Right hindlimb (tissue), 1 donor: ENCODE results near the gene STK25.
"Not testable (repeated sequence)": the region's sequence is repeated elsewhere in the genome, so short reads cannot be mapped to it uniquely, and the experiment has no call there.

Experiments used
- DNase-seq: peaks from one replicate; pipeline ENCODE4 v3.0.0-alpha.2; 2018

The STK25 gene

DNA sequence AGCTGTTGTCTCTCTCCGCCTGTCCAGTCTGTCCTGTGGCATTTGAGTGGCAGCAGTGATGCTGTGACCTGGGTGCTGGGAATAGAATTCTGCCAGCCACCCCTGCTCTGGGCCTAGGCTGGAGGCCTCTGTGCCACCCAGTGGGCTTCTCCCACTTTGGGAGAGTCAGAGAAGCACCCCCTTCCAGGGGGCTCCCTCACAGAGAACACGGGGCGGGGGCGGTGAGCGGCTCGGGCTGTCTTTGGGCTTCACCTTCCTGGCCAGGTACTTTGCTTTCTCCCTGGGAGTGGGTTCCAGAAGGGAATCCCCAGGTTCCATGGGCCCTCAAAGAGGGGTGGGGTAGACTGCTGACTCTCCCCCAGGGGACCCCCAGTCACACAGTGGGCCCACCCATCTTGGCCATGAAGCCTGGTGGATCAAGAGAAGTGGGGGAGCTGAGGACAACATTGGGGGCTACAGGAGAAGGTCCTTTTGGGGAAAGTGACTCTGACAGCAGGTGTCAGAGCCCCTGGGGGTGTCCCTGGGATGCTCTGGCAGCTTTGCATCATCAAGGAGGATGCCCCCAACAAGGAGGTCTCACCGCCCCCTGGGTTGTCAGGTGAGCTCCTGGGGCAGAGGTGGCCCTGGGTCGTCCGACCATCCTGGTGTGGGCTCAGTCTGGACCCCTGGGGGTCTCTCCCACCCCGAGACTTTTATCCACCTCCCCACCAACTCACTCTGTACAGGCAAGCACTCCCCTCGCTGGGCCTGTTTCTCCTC, 31.4 kb upstream of the STK25 start:
- DNase-seq = no peak

DNA sequence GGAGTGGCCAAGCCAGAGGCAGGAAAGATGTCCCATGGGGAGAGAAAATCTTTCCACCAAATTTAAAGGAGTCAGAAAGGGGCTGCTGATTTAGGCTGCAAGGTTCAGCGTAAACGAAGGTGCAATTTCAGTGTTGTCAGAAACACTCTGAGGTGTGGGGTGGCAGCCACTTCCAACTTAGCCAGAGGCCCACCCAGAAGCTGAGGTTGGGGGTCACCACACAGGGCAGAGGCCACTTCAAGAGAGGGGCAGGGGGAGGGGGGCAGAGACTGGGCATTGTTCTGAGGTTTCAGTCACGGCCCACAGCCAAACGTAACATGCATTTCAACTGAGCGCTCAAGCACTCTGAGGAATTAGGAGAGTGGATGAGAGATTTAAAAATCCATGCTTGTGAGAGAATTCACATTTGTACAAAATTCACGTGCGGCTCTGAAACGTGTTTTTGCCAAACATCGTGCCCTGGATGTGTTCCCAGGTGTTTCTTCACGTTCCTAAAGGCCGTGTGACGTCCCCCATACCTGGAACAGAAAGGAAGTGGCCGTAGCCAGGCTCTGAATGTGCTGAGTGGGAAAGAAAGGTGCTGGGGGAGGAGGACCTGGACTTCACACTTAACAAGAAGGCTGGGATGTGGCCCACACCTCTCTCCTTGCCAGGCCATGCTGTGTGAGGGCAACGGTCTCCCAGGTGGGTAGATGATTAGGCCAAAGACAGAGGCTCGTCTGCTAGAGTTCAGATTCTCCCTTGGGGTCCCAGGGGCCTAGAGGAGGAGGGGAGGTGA, 30.6 kb upstream of the STK25 start:
- DNase-seq = no peak

DNA sequence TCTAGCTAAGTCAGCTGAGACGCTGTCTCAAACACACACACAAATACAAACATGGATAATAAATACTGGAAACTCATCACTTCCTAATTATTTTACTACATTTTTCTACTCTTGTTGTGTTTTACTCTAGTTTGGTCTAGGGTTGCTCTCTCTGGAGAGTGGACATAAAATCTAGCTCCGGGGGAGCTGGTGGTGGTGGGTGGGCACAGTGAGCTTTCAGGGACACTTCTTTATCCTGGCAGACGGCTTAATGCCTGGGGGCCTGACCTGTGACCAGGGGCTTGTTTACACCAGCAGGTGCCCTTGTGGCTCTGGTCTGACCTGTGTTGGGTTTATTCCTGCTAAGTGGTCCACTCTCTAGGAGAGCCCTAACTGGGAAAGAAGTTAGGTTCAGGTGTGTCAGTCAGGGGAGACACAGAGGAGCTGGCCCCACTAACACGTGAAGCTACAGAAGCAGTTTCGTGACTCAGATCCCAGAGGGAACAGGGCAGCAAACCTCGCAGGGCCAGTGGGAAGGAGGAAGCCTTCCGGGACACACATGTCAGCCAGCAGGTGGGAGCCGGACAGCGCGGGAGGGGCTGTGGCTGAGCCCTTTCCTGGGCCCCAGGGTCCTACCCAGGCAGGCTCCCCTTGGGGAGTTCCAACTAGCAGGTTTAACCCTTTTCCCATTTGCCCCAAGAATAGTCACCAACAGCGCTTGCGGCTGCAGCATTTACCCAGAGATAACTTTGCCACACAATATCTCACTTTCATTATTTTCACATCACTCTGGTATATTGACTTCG, 27.7 kb upstream of the STK25 start:
- DNase-seq = no peak

DNA sequence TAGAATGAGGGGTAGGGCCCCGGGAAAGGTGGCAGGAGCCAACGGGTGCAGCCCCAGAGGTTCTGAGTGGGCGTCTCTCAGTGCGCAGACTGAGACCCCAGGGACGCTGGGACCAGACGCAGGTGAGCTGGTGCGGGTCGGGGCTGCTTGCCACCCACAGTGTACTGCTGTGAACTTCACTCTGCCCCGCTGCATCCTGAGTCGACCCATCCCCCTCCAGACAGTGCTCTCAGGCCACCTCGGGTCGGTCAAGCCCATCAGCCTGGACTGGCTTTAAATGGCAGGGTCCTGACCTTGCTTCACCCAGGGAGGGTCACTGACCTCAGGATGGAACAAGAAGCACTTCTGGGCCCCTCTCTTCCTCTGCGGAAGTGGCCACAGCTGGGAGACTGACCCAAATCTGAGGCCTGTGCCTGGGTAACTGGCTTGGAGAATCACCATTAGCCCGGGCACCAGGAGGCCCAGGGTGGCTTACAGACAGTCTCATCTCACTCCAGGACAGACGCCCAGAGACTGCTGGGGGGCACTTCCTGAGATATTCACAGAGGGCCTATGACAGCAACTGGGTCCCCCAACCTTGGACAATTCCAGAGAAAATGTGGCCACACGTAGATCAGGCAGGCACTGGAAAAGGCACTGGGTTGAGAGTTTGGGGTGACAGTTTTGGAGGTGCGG, 26.5 kb upstream of the STK25 start:
- no peak for DNase-seq

DNA sequence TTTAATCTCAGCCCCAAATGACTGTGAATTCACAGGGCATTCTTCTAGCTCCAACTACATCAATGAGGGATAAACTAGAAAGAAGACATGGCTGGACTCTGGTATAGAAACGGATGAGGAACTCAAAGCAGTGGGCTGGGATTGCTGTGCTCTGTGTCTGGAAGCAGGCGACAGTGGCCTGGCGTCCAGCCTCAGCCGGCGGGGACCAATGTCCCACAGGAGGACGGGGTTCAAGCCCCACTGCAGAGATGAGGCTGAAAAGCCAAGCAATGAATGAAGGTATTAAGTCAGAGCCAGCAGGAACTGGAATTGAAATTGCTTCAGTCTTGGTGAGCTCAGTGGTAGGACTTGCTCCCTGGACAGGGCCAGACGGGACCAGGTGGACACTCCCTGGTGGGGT, 25.9 kb upstream of the STK25 start:
- no peak for DNase-seq

DNA sequence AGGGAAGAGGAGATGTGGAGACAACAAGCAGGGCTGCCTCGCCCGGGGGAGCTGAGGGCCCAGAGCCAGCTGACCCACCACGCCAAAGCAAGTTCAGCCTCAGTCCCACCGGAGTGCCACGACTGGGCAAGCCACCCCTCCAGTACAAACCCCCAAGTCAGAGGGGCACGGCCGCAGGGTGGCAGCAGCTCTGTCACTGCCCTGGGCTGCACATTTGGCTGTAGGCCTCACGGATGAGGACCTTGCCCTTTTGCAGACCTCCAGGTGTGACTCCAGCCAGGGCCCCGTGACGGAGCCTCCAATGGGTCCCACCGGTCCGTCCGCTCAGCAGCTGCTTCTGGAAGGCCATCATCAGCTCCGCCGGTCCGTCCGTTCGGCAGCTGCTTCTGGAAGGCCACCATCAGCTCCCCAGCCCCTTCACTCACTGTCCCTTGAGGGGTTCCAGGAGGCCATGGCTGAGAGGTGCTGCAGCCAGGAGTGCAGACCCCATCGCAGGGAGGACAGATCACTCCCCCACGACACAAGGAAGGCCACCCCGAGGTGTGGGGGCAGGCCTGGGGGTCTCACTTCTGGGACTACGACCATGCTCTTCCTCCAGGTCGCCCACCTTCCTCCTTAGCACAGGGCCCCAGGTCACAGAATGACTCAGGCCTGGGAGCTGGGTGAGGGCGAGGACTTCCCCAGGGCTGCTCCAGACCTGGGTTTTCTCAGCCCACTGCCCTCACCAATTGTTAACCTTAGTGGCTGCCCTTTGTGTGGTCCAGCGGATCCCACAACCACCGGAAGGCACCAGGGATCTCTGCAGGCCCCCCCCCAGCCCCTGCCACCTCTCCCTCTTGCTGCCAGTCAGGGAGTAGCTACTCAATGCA, 24.6 kb upstream of the STK25 start:
- no peak for DNase-seq

DNA sequence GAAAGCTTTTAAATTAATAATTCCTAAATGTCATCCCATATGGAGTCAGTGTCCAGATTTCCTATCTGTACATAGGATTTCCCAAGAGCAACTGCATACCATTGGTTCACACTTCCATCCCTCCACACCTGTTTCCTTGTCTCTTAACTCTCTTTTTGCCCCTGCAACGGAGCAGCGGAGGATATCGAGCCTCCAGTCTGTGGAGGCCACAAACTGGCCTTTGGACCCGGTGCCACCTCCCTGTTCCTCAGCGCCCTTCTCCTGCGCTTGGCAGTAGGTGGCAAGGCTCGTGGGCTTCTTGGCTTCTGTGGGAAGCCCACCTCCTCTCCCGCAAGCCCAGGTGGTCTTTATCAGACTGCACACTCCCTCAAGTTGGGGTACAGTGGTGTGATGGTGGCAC, 23.8 kb upstream of the STK25 start:
- no peak for DNase-seq

DNA sequence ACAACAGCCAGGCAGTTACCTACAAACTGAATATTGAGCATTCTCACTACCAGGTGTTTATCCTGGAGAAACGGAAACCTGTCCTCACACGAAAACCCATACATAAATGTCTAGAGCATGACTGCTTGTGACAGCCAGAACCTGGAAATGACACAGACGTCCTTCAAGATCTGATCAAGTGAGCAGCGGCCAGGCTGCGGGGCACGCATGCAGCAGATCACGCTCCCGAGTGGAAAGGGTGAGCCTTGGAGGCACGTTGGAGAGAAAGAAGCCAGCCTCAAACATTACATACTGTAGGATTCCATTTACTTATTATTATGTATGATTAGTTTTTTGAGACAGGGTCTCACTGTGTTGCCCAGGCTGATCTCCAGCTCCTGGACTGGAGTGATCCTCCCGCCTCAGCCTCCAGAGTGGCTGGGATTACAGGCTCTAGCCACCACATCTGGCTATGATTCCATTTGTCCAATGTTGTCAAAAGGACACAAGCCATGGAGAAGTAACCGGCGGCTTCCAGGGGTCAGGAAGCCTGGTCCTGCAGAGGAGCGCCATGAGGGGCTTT, 22.9 kb upstream of the STK25 start:
- DNase-seq = no peak

DNA sequence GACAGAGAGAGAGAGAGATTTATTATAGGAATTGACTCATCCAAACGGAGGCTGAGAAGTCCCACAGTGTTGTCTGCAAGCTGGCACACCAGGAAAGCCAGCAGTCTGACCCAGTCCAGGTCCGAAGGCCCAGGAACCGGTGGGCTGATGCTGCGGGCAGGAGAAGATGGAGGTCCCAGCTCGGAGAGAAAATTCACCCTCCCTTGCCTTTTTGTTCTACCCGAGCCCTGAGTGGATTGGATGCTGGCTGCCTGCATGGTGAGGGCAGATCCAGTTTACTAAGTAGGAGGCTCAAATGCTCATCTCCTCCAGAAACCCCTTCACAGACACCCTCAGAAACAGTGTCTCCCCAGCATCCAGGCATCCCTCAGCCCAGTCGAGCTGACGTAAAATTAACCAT, 22.2 kb upstream of the STK25 start:
- no peak for DNase-seq

DNA sequence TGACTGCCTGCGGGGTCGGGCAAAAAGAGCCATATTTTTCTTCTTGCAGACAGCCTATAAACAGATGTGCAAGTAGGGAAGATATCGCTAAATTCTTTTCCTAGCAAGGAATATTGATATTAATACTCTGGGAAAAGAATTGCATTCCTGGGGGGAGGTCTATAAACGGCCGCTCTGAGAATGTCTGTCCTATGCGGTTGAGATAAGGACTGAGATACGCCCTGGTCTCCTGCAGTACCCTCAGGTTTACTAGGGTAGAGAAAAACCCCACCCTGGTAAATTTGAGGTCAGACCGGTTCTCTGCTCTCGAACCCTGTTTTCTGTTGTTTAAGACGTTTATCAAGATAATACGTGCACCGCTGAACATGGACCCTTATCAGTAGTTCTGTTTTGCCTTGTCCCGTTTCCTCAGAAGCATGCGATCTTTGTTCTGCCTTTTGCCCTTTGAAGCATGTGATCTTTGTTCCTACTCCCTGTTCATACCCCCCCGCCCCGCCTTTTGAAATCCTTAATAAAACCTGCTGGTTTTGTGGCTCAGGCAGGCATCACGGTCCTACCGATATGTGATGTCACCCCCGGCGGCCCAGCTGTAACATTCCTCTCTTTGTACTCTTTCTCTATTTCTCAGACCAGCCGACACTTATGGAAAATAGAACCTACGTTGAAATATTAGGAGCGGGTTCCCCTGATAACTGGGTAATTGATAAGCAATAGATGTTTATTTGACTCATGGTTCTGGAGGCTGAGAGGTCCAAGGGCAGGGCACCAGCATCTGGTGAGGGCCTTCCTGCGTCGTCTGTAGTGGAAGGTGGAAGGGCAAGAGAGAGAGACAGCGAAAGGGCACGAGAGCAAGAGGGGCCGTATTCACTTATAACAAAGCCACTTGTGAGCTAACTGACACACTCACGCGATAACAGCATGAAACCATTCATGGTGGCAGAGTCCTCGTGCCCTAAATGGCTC, 17.7 kb upstream of the STK25 start:
- not testable (repeated sequence) for DNase-seq

DNA sequence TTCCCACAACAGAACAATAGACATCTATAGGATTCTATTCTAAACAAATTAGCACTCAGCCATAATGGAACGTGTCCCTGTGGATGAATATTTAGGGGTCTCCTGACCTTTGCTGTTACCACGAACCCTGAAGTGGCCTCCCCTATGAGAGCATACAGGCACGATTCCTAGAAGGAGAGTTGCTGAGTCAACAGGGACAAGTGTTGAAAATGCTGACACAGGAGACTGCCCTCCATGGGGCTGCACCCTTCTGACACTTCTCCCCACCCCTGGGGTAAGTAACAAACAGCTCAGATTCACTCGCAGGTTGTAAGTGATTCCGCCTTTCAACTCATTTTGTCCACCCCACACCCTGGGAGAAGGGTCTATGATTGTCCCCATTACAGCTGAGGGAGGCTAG, 14.1 kb upstream of the STK25 start:
- DNase-seq = no peak

DNA sequence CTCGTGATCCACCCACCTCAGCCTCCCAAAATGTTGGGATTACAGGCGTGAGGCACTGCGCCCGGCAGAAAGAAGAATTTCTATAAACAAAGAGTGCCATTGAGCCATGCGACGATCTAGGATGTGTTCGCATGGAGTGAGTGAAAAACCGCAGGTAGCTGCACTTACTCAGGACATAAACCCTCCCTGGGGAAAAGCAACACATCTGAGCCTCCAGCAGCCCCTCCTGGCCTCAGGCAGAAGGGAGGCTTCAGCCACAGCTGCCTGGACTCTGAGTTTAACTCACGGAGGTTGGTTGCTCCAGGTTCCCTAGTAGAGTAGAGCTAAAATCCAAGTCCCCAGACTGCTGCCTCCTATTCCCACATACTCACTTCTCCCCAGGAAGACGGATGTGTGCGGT, 11.3 kb upstream of the STK25 start:
- no peak for DNase-seq

DNA sequence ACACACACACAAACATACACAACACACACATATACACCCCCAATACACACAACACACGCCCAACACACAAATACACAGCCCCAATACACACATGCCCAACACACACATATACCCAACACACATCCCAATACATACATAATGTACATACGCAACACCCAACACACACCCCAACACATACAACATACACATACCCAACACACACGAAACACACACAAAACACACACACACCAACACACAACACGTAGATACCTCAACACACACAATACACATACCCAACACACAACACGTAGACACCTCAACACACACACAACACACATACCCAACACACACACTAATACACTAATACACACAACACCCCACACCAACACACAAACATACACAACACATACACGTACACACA, 8.9 kb upstream of the STK25 start:
- DNase-seq = no peak

DNA sequence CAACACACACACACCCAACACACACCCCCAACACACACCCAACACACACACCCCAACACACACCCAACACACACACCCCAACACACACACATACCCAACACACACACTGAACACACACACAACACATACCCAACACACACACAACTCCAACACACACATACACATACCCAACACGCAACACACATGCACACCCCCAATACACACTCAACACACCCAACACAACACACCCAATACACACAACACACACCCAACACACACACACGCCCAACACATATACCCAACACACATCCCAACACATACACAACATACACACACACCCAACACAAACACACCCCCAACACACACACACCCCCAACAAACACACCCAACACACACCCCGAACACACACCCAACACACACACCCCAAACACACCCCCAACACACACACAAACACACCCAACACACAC, 8.2 kb upstream of the STK25 start:
- no peak for DNase-seq

DNA sequence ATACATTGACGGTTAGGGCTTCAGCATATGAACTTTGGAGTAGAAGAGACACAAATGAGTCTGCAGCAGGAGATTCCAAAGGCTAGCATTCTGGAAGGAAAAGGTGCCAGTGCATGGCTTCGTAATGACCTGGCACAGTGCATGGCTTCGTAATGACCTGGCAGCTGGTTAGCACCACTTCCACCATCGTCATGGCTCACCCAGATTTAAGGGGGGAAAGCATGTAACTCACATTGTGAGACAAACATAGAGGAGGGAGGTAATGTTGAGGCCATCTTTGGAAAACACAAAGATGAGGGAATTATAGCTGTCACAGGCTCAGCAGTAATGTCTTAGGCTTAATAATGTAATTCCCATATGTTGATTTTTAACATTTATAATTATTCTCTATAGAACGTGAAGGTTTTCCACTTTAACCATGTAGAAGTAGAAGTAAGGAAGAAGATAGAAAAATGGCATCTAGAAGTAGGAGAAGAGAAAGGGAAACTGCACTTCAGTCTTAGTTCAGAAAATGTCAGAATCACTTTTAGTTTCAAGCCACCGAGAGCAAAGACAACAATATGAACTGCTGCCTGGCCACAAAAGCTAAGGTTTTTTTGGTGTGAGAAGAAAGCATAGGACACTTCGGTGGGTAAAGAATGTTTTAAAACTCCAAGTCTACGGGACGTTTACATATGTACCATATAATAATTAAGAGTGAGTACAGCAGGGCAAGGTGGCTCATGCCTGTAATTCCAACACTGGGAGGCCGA, 6.8 kb upstream of the STK25 start:
- no peak for DNase-seq

DNA sequence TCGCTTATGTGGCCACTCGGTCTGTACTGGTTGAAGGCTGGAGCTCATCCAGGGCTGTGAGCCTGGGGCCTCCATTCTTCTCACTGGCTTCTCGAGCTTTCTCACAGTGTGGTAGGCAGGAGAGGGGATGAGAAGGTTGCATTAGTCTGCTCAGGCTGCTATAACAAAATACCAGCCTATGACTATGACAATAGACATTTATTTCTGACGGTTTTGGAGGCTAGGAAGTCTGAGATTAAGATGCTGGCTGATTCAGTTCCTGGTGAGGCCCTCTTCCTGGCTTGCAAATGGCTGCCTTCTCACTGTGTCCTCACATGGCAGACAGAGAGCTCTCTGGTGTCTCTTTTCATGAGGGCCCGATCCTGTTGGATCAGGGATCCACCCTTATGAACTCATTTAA, 6.2 kb upstream of the STK25 start:
- no peak for DNase-seq

DNA sequence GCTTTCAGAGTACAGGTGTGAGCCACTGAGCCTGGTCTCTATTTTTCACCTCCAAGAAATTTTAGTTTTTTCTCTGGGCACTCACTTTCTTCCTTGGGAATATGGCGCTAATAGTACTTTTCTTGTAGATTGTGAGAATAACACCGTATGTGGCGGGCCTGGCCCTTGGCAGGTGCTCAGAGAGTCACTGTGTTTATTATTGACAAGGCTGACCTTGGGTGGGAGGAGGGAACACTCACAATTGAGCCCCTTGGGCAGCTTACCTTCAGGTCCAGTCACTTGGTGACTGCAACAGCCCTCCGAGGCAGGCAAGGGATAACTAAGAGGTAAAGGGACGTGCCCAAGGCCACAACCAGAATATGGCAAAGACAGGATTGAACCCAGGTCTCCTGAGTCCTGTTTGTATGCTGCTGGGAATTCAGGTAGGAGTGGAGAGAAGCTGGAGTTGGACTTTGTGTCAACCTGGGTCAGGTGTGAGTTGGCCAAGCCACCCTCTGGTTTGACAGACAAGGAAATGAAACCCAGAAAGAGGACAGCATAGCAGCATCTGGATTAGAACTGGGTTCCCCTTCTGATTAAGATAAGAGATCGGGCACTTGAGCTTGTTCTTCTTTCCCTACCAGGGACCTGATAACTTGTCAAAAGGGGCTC, 2.8 kb upstream of the STK25 start:
- no peak for DNase-seq

DNA sequence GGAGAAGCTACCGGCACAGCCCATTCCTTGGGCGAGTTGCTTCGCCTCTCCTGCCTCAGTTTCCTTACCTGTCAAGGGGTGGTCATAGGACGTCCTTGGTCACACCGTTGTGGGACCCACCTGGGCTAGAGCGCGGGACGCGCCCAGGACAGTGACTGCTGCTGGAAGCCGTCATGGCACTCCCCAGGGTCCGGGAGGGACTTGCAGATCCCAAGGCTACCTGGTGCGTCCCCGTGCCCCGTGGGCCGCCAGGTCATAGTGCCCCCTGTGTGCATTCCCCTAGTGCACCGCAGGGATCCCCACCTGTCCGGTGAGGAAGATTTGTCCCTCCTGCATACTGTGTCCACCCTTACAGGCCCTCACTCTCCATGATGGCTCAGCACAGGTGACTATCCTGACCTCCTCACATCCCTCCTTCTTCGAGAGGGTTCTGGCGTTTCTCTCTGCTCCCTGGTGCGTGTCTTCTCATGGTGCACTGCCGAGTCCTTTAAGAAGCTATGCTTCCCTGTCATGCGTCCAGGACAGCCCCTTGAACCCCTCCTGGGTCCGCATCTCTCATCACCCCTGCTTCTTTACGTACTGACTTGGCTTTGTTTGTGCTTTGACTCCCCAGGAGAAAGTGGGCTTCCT, 886 bp upstream of the STK25 start:
- no peak for DNase-seq
